NCI-H2227 (cell line): ENCODE data around the gene IDH2.
"Not testable (repeated sequence)": the region's sequence is repeated elsewhere in the genome, so short reads cannot be mapped to it uniquely, and the experiment has no call there.

ENCODE experiments used
- DNase-seq: peaks from one replicate; lab custom pipeline; 2025; ENCODE audit not compliant: unreplicated experiment; lab: John Stamatoyannopoulos, UW

The IDH2 gene

DNA sequence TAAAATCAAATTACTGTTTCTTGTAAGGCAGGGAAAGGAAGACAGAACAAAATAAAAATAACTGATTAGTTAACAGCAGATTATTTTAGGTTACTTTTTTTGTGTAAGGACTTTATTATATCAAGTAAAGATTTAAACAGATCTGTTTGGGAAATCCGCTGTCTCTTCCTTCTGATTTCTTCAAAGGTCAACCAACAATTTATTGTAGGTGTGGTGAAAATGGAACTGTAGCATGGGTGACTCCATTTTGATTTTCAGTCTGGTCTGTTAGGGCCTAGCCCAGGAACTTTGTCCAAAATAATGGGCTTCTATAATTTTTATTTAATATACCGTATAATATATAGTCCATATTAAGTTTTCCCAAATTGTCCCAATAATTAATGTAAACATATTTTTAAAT is 13.5 kb upstream of the IDH2 start:
- DNase-seq: no peak

DNA sequence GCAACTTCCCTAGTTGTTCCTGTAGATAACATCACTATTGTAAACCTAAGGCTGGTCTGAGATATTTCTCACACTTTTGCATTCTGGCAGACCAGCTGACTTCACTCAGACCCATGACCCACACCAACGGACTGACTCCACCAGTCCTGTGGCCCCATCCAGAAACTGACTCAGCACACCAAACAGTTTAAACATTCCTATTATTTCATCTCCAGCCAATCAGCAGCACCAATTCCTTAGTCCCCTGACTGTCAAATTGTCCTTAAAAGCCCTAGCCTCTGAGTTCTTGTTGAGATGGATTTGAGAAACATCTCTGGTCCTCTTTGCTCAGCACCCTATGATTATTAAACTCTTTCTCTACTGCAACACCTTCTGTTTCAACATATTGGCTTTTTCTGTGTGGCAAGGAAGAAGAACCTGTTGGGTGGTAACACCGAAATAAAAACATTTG is 12.2 kb upstream of the IDH2 start:
- DNase-seq: no peak

DNA sequence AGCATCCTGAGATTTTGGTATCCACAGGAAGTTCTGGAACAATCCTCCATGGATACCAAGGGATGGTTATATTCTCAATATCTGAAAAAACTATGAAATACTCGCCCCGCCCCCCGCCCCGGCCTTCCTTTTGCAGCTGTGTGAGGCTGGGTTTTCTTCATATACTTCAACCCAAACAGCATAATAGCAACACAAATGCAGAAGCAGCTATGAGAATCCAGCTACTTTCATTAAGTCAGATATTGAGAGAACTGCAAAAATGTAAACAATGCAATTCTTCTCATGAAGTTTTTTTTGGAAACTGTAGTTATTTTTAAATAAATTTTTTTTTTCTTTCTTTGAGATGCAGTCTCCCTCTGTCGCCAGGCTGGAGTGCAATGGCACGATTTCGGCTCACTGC is 10.9 kb upstream of the IDH2 start:
- DNase-seq: no peak

DNA sequence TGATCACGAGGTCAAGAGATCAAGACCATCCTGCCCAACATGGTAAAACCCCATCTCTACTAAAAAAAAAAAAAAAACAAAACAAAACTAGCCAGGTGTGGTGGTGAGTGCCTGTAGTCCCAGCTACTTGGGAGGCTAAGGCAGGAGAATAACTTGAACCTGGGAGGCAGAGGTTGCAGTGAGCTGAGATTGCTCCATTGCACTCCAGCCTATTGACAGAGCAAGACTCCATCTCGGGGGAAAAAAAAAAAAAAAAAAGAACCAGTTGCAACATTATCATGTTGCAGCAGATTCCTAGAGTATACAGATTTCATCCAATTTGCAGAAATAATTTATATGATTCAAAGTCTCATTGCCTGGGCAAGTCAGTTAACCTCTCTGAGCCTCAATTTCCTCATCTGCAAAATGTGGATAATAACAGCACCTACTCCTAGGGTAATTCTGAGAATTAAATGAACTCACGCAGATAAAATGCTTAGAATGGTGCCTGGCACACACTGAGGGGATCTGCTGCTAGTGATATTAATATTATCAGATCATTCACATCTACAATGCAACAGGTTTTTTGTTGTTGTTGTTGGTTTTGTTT is 7.0 kb upstream of the IDH2 start:
- DNase-seq: not testable (repeated sequence)

DNA sequence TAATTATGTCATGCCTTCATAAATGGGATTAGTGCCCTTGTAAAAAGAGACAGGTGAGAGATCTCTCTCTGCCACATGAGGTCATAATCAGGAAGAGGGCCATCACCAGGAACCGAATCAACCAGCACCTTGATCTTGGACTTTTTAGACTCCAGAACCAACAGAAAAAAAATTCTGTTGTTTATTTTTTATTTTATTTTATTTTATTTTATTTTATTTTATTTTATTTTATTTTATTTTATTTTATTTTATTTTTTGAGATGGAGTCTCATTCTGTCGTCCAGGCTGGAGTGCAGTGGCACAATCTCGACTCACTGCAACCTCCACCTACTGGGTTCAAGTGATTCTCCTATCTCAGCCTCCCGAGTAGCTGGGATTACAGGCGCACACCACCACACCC is 5.8 kb upstream of the IDH2 start:
- not testable (repeated sequence) for DNase-seq

DNA sequence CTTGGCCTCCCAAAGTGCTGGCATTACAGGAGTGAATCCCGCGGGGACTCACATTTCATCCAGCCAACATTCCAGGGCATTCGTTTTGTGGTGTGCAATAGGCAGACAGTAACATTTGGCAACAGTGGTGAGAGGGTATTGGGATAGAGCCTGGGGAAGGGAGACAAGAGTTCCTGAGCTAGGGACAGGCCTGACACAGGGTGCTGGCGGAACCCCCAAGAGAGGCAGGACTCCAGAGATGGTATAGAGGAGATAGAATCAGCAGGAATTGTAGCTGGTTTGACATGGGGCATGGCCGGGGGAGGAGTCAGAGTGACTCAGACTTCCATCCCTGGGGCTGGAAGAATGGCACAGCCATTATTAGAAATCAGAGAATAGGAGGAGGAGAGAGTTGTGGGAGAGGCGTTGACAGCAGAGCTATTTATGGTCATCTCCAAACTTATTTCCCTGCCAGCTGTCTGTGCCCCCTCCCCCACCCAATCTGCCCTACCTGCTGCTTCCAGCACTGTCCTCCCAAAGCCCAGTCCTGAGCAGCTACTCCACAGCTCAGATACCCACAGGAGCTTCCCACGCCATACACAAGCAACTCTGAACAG is 4.4 kb upstream of the IDH2 start:
- DNase-seq: peak; percentile 48

DNA sequence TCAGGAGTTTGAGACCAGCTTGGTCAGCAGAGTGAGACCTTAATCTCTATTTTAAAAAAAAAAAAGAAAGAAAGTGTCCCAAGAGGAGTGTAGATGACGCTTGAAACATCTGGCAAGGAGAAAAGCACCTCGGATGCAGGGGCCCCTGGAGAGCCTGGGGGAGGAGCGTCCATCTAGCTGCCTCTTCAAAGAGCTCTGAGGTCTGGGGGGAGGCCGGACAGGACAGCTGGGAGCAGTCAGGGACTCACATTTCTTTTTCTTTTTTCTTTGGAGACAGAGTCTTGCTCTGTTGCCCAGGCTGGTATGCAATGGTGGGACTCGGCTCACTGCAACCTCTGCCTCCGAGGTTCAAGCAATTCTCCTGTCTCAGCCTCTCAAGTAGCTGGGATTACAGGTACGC is 3.3 kb upstream of the IDH2 start:
- DNase-seq: no peak

DNA sequence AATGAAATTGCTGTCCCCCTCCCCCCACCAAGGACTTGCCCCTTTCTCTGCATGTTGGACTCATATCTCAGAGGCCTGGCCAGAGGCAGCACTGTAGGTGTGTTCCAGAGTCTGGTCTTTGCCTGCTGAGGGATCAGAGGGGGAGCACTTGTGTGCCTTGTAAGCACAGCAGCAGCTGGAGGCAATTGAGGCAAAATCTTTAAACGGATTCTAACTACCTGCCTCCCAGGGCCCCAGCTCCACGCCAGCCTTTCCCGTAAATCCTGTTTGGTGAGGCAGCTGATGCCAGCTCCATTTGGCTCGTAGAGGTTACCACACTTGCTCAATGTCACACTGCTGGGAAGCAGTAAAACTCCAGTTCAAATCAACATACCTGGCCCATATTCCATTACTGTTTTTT is 2.3 kb upstream of the IDH2 start:
- no peak for DNase-seq

DNA sequence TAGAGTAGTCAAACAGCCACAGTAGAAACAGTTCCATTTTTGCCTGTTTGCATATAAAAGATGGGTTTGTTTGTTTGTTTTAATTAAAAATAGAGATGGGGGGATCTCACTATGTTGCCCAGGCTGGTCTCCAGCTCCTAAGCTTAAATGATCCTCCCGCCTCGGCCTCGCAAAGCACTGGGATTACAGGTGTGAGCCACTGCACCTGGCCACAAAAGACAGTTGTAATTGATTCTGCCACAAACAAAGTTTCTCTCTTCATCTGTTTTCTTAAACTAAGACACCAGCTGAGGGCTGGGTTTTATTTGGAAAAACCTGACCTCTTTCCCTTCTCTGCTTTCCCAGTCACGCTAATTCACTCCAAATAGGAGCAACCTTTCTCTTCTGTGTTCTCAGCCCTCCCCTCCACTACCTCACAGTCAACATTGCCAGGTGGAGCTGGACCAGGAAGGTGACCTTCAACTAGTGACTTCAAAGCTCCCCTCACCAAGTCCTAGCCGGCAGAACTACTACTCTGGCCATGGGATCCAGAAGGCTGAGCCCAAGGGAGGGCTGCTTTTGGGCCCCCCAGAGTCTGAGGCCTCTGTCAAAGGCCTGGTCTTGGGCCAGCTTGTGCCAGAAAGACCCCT is 1.5 kb upstream of the IDH2 start:
- no peak for DNase-seq

DNA sequence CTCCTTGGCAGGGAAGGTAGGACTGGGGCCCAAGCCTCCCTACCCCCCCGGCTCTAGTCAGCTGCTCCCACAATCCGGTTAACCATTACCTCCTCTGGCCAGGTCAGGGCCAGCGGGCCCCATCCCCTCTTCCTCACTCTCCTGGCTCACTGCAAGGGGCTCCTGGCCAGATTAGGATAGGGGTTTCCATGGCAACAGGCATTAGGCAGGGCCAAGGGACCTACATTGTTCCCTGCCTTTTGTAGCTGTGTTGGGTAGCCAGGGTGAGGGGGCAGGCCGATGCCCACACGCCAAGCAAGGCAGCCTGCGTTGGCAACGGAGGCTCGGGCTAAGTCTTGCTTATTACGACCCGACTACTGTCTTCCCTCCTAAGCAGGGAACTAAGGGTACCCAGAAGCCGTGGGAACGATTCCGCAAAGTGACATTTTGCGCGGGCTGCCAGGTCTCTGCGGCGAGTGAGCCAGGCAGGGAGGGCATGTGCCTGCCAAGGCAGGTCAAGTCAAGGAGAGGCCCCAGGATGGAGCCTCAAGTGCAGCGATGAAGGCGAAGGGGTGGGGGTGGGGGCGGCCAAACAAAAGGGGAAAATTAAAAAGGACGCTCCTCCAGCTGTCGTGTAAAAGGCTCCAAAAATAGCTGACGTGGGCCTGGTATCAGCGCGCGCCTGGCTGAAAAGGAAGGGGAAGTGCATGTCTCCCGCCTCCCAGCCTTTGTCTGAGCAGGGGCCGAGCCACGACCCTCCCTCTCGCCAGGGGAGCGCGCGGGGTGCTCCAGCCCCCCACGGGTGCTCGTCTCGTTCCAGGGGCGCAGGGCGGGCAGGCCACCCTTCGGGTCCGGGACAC is 919 bp downstream of the IDH2 start:
- DNase-seq: peak; percentile 35

DNA sequence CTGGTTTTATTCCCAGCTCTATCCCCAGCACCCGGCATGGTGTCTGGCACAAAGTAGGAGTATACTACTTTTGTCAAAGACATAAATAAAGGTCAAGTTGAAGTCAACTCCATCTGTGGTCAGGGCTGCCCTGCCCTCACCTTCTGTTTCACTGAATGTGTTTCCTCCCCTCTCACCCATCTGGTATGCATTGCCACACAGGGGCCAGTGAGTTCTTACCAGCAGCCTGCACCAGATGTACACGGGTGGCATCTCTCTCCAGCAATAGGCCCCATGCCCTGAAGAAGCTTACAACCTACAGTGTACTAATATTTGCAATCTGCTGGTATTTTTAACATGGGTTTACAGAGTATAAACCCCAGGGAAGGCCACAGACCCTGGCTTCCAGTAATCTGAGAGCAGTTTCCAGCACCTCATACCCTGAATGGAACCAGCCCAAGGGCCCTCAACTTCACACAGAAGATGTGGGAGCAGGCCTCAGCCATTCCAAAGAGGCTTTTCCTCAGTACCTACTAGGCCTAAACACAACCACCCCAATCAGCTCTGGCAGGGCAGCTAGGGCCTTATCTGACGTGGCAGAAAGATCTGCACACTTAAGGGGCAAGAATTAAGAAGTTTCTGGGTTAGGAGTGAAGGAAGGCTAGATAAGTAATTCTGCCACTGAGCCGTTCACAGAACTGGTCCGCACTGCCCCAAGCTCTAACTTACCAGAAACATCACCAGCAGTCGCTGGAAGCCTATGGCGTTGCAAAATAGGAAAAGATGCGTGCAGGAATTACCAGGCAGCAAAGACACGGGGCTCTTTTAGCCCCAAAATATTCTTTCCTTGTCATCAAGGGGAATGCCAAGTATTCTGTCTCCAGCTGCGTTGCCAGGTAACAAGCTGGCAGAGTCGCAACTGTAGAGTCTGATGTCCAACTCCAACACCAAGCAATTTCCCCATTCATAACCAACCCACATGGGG is 2.1 kb downstream of the IDH2 start:
- DNase-seq: no peak

DNA sequence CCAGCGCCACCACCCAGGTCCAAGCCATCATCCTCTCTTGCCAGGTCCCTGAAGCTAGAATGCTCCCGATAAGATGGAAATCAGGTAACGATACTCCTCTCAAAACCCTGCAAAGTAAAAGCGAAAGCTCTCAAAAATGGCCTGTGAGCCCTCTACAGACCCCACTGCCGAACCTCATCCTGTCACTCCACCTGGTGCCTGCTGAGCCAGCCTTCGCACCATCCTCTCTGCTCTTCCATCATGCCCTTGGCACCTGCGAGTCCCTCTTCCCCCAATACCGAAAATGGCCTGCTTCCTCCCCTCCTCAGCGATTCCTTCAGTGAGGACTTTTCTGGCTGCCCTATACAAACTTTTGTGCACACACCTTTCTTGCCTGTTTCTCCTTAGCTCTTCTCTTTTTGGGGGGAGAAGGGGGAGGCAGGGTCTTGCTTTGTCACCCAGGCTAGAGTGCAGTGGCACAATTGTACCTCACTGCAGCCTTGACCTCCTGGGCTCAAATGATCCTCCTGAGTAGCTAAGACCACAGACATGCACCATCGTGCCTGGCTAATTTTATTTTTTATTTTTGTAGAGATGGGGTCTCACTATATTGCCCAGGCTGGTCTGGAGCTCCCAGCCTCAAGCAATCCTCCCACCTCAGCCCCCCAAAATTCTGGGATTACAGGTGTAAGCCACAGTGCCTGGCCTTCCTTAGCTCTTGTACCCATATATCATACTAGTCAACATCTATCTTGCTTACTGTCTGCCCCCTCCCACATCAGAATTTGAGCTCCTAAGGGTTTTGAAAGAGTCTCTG is 3.0 kb downstream of the IDH2 start:
- no peak for DNase-seq

DNA sequence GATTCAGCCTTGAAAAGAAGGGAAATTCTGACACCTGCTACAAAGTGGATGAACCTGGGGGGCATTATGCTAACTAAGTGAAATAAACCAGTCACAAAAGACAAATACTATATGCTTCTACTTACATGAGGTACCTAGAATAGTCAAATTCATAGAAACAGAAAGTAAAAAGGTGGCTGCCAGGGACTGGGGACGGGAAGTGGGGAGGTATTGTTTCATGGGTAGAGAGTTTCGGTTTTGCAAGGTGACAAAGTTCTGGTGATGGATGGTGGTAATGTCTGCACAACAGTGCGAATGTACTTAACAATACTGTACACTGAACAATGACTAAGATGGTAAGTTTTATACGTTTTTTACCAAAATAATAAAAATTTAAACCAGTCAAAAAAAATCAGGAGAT is 4.8 kb downstream of the IDH2 start:
- no peak for DNase-seq

DNA sequence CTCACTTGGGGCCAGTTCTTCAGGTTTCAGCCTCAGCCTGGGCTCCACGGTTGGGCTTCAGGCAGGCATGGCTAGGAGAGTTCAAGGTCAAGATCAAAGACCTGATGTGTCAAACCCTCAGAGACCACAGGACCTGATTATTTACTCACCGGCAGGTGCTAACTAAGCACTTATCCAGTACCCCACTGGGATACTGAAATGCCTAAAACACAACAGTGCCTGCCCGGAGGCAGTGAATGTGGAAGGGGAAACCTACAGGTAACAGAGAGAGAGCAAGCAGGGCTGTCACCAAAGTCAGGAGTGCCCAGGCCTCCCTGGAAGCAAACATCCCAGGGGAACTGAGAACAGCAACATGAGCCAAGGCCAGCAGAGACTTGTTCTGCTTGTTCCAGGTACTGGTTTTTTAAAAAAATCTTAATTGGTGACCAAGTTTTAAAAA is 6.7 kb downstream of the IDH2 start:
- no peak for DNase-seq

DNA sequence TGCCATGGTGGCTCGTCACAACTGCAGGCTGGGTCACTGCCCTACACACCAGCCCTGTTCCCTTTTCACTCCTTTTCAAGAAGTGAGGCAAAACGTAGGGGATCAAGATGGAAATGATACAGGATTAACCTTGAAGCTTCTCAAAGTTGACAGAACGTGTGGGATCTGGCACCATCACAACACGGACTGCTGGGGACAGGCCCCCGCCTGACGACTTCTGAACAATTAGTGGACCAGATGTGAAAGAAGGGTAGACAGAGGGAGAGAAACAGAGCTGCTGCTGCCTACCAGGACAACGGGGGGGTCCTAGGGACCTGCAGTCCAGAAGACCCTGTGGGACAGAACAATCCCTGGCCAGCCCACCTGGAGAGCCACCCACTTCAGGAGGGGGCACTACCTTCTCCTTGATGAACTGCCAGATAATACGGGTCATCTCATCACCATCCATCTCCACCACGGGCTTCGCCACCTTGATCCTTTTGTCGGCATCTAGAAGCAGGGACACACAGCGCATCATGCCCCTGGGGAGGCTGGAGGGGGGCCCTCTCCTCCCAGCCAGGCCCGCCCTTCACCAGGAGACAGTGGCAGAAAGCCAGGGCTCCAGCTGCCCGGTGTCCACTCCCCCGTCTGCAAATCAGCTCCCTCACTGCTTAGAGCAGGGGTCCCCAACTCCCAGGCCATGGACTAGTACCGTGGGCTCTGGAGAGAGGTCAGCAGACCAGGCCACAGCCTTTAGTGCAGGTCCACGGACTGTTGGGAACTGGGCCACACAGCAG is 10.9 kb downstream of the IDH2 start:
- no peak for DNase-seq

DNA sequence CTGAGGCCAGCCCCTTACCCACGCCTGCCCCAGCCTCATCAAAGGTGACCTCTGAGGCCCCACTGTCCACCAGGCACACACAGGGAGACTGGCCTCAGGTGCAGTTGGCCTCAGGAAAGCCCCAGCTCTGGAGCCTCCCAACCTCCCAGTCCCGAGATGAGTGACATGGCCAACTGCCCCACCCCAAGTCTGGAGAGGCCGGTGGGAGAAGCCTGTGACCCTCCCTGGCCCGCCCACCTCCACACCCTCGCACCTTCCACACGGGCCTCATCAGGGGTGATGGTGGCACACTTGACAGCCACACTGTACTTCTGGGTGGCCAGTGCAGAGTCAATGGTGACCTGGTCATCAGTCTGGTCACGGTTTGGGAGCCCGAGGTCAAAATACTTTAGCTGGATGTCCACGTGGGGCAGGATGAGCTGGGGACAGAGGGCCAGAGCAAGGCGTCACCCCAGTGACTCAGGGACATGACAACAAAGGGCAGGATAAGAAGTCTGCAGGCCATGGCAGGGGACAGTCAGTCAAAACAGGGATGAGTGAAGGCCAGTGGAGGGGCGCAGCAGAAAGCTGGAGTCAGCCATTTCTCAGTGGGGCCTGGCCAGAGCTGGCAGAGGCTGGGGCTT is 11.9 kb downstream of the IDH2 start:
- DNase-seq: no peak

DNA sequence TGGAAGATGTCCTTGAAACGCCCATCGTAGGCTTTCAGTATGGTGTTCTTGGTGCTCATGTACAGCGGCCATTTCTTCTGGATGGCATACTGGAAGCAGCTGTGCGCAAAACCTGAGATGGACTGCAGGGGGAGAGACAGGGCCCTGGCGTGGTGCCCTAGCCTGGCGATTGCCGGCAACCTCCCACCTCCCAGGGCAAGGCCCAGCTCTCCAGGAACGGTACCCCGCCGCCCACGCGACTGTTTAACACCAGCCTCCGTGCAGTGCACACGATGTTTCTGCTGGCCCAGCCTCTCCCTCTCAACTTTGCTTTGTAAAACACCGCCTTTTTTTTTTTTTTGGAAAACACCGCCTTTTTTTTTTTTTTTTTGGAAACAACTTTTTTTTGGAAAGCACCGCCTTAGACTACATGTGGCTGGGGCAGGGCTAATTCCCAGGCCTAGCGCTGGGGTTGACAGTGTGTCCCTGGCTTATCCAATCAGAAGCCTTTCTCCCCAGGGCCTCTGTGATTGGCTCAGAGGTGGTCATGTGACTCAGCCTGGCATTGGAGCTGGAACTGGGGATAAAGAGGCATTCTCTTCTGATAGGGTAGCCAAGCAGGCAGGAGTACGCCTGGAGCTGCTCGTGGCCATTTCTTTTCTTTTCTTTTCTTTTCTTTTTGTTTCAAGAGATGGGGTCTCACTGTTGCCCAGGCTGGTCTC is 14.7 kb downstream of the IDH2 start:
- peak; percentile 7 for DNase-seq

DNA sequence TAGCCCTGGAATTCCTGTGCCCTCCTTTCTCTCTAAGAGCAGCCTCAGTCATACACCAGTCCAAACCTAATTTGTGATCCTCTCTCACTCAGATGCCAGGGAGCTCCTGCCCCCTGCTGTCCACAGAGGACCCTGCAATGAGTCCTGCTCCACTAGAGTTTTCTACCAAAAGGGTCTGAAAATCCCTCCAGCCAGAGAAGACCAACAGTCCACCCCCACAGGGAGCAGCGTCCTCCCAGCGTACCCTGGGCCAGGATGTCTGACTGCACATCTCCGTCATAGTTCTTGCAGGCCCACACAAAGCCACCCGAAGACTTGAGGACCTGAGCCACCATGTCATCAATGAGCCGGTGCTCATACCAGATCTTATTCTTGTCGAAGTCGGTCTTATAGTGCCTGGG is 15.4 kb downstream of the IDH2 start:
- DNase-seq: peak; percentile 17
